Endothelial cell of umbilical vein (primary cell): ENCODE measurements around the gene PHF23.

Experiments used
- POLR2A ChIP-seq: IDR thresholded peaks from 2 replicates; pipeline ENCODE4 v1.6.1; 2012; ENCODE audit warnings: low read depth, mild to moderate bottlenecking, control low read depth, low read length
- TF ChIP-seq, protein P1 (sequence below), 2 donors: IDR thresholded peaks; 1 replicate in 1 of 2; 2 replicates in 1 of 2; pipeline ENCODE4 v1.5.1; 2011; ENCODE audit warnings: low read length in 2 of 2, mild to moderate bottlenecking in 2 of 2, moderate library complexity in 2 of 2, control low read depth in 1 of 2, inconsistent platforms in 1 of 2, low read depth in 1 of 2; ENCODE audit not compliant: insufficient read depth in 1 of 2; ENCODE audit errors: extremely low read depth in 1 of 2

GRCh38 chr17:7260651-7261378 lies 21.6 kb upstream of the PHF23 start:
- no peak for TF ChIP-seq POLR2A
- TF ChIP-seq, protein P1, sequence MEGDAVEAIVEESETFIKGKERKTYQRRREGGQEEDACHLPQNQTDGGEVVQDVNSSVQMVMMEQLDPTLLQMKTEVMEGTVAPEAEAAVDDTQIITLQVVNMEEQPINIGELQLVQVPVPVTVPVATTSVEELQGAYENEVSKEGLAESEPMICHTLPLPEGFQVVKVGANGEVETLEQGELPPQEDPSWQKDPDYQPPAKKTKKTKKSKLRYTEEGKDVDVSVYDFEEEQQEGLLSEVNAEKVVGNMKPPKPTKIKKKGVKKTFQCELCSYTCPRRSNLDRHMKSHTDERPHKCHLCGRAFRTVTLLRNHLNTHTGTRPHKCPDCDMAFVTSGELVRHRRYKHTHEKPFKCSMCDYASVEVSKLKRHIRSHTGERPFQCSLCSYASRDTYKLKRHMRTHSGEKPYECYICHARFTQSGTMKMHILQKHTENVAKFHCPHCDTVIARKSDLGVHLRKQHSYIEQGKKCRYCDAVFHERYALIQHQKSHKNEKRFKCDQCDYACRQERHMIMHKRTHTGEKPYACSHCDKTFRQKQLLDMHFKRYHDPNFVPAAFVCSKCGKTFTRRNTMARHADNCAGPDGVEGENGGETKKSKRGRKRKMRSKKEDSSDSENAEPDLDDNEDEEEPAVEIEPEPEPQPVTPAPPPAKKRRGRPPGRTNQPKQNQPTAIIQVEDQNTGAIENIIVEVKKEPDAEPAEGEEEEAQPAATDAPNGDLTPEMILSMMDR (IDR thresholded peaks at IDR 0.05; ENCODE audit: extremely low read depth in 1 of 2, insufficient read depth in 1 of 2, low read depth in 1 of 2, low read length in 2 of 2), result no peak
